Upper lobe of left lung (tissue), 4 donors: ENCODE measurements around the gene NSUN3.

Experiments used
- CTCF ChIP-seq, 6 experiments: fragments of 450-650 bp in 4 of 6; fragments of 200-600 bp in 2 of 6; sonication (generic) in 2 of 6; IDR thresholded peaks; one replicate each; pipeline ENCODE4 v1.5.1; 2016 to 2019; ENCODE audit warnings: antibody characterized with exemption in 6 of 6
- POLR2AphosphoS5 ChIP-seq, 2 donors: sonication (generic); formaldehyde crosslinking; IDR thresholded peaks; one replicate each; pipeline ENCODE4 v1.5.1; 2017; ENCODE audit warnings: antibody characterized with exemption in 2 of 2

DNA sequence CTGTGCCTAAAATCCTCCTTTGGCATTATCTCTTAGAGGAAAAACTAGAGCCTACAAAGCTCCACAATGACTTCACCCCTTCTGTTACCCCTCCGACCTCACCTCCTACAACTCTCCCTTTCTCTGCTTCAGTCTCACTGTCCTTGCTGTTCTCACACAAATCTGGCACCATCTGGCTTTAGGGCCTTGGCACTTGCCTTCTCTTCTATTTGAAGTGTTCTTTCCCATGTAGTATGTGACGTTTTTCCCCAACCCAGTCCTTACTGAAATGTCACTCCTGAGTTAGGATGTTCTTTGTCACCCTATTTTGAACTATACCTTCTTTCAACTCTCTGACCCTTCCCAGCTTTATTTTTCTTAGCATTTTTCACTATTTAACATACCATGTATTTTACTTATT, 43.2 kb upstream of the NSUN3 start:
- TF ChIP-seq POLR2AphosphoS5 (IDR thresholded peaks at IDR 0.05): no peak
- no peak for TF ChIP-seq CTCF (IDR thresholded peaks at IDR 0.05)
